Ramos (cell line): Measurements from ENCODE around the gene CNPY3.
"Not testable (repeated sequence)": the region's sequence is repeated elsewhere in the genome, so short reads cannot be mapped to it uniquely, and the experiment has no call there.

Experiments
- in situ Hi-C: fragments of 300-500 bp; cut with MboI; formaldehyde crosslinking; loops from one replicate; pipeline ENCODE4 v1.14.3; 2022; ENCODE audit warnings: low sequenced_read_pairs; ENCODE audit not compliant: unreplicated experiment

CNPY3 gene

GRCh38 chr6:42928986-42929820 is at the start of gene CNPY3:
CNPY3 (plus strand) TSS chr6:42929480; CDS start chr6:42929571, 91 bp downstream.
- in situ Hi-C loops = no loop called here

- in situ Hi-C loops = not testable (repeated sequence)
Measured at GRCh38 chr6:42880240-42880817, 49.0 kb upstream of the CNPY3 start.

GRCh38 chr6:42880871-42881270 is 48.4 kb upstream of the CNPY3 start:
- in situ Hi-C loops = not testable (repeated sequence)

GRCh38 chr6:42885702-42886101 is 43.6 kb upstream of the CNPY3 start:
- in situ Hi-C loops = no loop called here

- in situ Hi-C loops = not testable (repeated sequence)
Measured at GRCh38 chr6:42888201-42888600, 41.1 kb upstream of the CNPY3 start.

GRCh38 chr6:42889815-42890214 is 39.5 kb upstream of the CNPY3 start:
- in situ Hi-C loops = no loop called here

- in situ Hi-C loops = no loop called here
Measured at GRCh38 chr6:42890311-42891198, 38.7 kb upstream of the CNPY3 start.

GRCh38 chr6:42891199-42891722 is 38.0 kb upstream of the CNPY3 start:
- in situ Hi-C loops = no loop called here

- in situ Hi-C loops = not testable (repeated sequence)
Measured at GRCh38 chr6:42894041-42894828, 35.0 kb upstream of the CNPY3 start.

GRCh38 chr6:42896178-42896719 is 33.0 kb upstream of the CNPY3 start:
- in situ Hi-C loops = no loop called here

GRCh38 chr6:42898891-42899361 is 30.4 kb upstream of the CNPY3 start:
- in situ Hi-C loops = no loop called here

GRCh38 chr6:42899871-42900270 is 29.4 kb upstream of the CNPY3 start:
- in situ Hi-C loops = no loop called here

GRCh38 chr6:42901538-42901957 is 27.7 kb upstream of the CNPY3 start:
- in situ Hi-C loops = no loop called here

GRCh38 chr6:42902429-42903263 is 26.6 kb upstream of the CNPY3 start:
- in situ Hi-C loops = not testable (repeated sequence)

GRCh38 chr6:42904467-42904866 is 24.8 kb upstream of the CNPY3 start:
- in situ Hi-C loops = no loop called here

GRCh38 chr6:42907336-42907735 is 21.9 kb upstream of the CNPY3 start:
- in situ Hi-C loops = loop anchor here (5.0 kb wide), 1 partner anchor 235 kb away; no protein-coding TSS in a partner anchor

GRCh38 chr6:42909835-42910234 is 19.4 kb upstream of the CNPY3 start:
- in situ Hi-C loops = loop anchor here (5.0 kb wide), 1 partner anchor 232 kb away; no protein-coding TSS in a partner anchor
